HepG2 (cell line): Measurements from ENCODE around the gene SCGB3A2. TPM values are rescaled to one million over a fixed set of nuclear protein-coding genes. Genes with fewer than 3 reads are reported as not detected.

Experiments
- ATAC-seq: fragments of 200-7000 bp; cut with Tn5 transposase; 3 replicates; pipeline ENCODE4 v1.9.1; 2020; ENCODE audit warnings: mild to moderate bottlenecking, moderate library complexity
- BruUV-seq: library from RNA; stranded (reverse); fragments of 400-500 nt; replicated peaks from 2 replicates; lab custom pipeline; 2021; lab: Mats Ljungman, UMichigan
- CTCF ChIA-PET: fragments of 300-600 bp; formaldehyde crosslinking; extraction: SDS; loops from one replicate; lab custom pipeline; 2021; ENCODE audit warnings: low total read pairs, inconsistent platforms, low intra/inter-chr PET ratio; lab: Yijun Ruan, JAX
- POLR2A ChIA-PET: fragments of 350-600 bp; sonication (Branson Sonifier 250); formaldehyde crosslinking; loops from one replicate; lab custom pipeline; 2020; ENCODE audit warnings: antibody characterized with exemption, inconsistent platforms; lab: Yijun Ruan, JAX
- DNase-seq: peaks from one replicate; pipeline ENCODE4 v3.0.0-alpha.2; 2015; ENCODE audit warnings: low spot score
- FAIRE-seq: peaks from 3 replicates; lab custom pipeline; 2011; peaks lifted over from hg19 to GRCh38; lab: Jason Lieb, UNC
- H2AFZ ChIP-seq: one replicate; pipeline ENCODE4 v1.6.1; 2011; ENCODE audit warnings: low read length, inconsistent platforms
- H3K27ac ChIP-seq: fragments of 300-600 bp; 3 replicates; pipeline ENCODE4 v1.8.0; 2011; ENCODE audit warnings: mixed run types, mild to moderate bottlenecking, mixed read lengths, low read length, inconsistent platforms; ENCODE audit not compliant: insufficient read depth; ENCODE audit errors: extremely low read length
- H3K27me3 ChIP-seq, 2 experiments: fragments of 200-600 bp in 1 of 2; 2 replicates in 1 of 2; 3 replicates in 1 of 2; pipeline versions ENCODE4 v1.6.0 to v1.8.0; 2011; ENCODE audit warnings: low read length in 2 of 2, mild to moderate bottlenecking in 2 of 2, moderate library complexity in 2 of 2, inconsistent platforms in 1 of 2; ENCODE audit not compliant: insufficient read depth in 2 of 2, control insufficient read depth in 1 of 2
- H3K36me3 ChIP-seq, 2 experiments: fragments of 200-600 bp in 1 of 2; replicated peaks in 1 of 2; 2 replicates in 1 of 2; 3 replicates in 1 of 2; pipeline versions ENCODE4 v1.5.1 to v1.8.0; 2011; ENCODE audit warnings: low read length in 2 of 2, inconsistent platforms in 1 of 2; ENCODE audit not compliant: insufficient read depth in 2 of 2, control insufficient read depth in 1 of 2
- H3K4me1 ChIP-seq: 2 replicates; pipeline ENCODE4 v1.5.1; 2012; ENCODE audit warnings: low read length, inconsistent platforms; ENCODE audit not compliant: insufficient read depth
- H3K4me2 ChIP-seq: 2 replicates; pipeline ENCODE4 v1.6.0; 2011; ENCODE audit warnings: low read depth, low read length, inconsistent platforms
- H3K4me3 ChIP-seq, 3 experiments: fragments of 200-600 bp in 1 of 3; sonication (generic), shearing (Covaris generic) in 1 of 3; replicated peaks in 1 of 3; 2 replicates each; pipeline ENCODE4 v1.5.1; 2011 to 2016; ENCODE audit warnings: low read length in 3 of 3, inconsistent platforms in 2 of 3, low read depth in 2 of 3, mild to moderate bottlenecking in 2 of 3, control low read depth in 1 of 3, mixed read lengths in 1 of 3; ENCODE audit not compliant: insufficient read depth in 1 of 3
- H3K79me2 ChIP-seq: one replicate; pipeline ENCODE4 v1.6.1; 2011; ENCODE audit warnings: low read length, inconsistent platforms; ENCODE audit not compliant: insufficient read depth
- H3K9ac ChIP-seq: 2 replicates; pipeline ENCODE4 v1.6.0; 2011; ENCODE audit warnings: mild to moderate bottlenecking, low read depth, low read length, inconsistent platforms; ENCODE audit not compliant: insufficient read depth
- H3K9me3 ChIP-seq: 2 replicates; pipeline ENCODE4 v1.5.1; 2012; ENCODE audit warnings: mild to moderate bottlenecking, low read length
- H4K20me1 ChIP-seq: 2 replicates; pipeline ENCODE4 v1.6.0; 2011; ENCODE audit warnings: inconsistent platforms, mild to moderate bottlenecking, low read length, moderate library complexity; ENCODE audit not compliant: insufficient read depth
- IRF2 ChIP-seq: IDR thresholded peaks from 2 replicates; pipeline ENCODE4 v1.6.1; 2018; ENCODE audit warnings: missing genetic modification reagents, missing compliant biosample characterization
- NCOR1 ChIP-seq: fragments of 200-600 bp; sonication (generic); IDR thresholded peaks from 2 replicates; pipeline ENCODE4 v1.7.0; 2017; ENCODE audit warnings: antibody characterized with exemption, low read length, borderline replicate concordance
- PCBP2 ChIP-seq: fragments of 200-400 bp; formaldehyde crosslinking; optimal IDR thresholded peaks from 2 replicates; pipeline ENCODE3; 2018; ENCODE audit warnings: low read length, low read depth; ENCODE audit not compliant: poor library complexity, severe bottlenecking
- TEAD3 ChIP-seq: optimal IDR thresholded peaks from 2 replicates; pipeline ENCODE3; 2016; ENCODE audit warnings: borderline replicate concordance
- U2AF2 ChIP-seq: fragments of 200-400 bp; formaldehyde crosslinking; IDR thresholded peaks from 2 replicates; pipeline ENCODE4 v1.6.1; 2017; ENCODE audit warnings: low read depth, mild to moderate bottlenecking, low read length
- ZNF234 ChIP-seq: sonication (generic); formaldehyde crosslinking; conservative IDR thresholded peaks from 2 replicates; pipeline ENCODE4 v1.5.1; 2020; ENCODE audit warnings: mild to moderate bottlenecking, missing genetic modification reagents
- ZNF510 ChIP-seq: sonication (generic); formaldehyde crosslinking; IDR thresholded peaks from 2 replicates; pipeline ENCODE4 v1.4.0; 2020; ENCODE audit warnings: low read depth, mild to moderate bottlenecking, missing genetic modification reagents
- ZNF788 ChIP-seq: sonication (generic); formaldehyde crosslinking; IDR thresholded peaks from 2 replicates; pipeline ENCODE4 v1.5.0; 2020; ENCODE audit warnings: mild to moderate bottlenecking, missing genetic modification reagents, borderline replicate concordance
- WGBS: methylation state at CpG from one replicate; pipeline ENCODE4 v1.1.6; 2017; ENCODE audit warnings: low lambda C conversion rate; 5-methylcytosine and 5-hydroxymethylcytosine counted together
- in situ Hi-C: cut with HindIII; loops from 2 replicates; pipeline ENCODE4 v1.10.0; 2017; ENCODE audit warnings: low pct_unique_long_range_greater_than_20kb; ENCODE audit not compliant: extremely low pct_ligation_motif_present
- intact Hi-C: fragments of 100-400 bp; cut with micrococcal nuclease; formaldehyde crosslinking; loops from one replicate; pipeline ENCODE4 v1.10.0; 2022; ENCODE audit not compliant: unreplicated experiment
- polyA plus RNA-seq, 8 experiments: library from polyadenylated mRNA; depleted of rRNA in 3 of 8; stranded (reverse) in 7 of 8; unstranded in 1 of 8; fragments of >200 nt; fragmentation: Illumina TruSeq in 4 of 8; extraction: Trizol in 4 of 8; gene quantifications; 2 replicates each; pipeline versions ENCODE4 v1.2.1 to v1.2.3, GENCODE V29; 2011 to 2016; ENCODE audit warnings: low read depth in 4 of 8, missing spikeins in 1 of 8, mixed read lengths in 1 of 8; ENCODE audit not compliant: insufficient read depth in 1 of 8
- total RNA-seq, 5 experiments: library from RNA; depleted of rRNA; stranded (reverse); fragments of >200 nt; fragmentation: Illumina TruSeq; extraction: Trizol; gene quantifications; 2 replicates each; pipeline ENCODE4 v1.2.3, GENCODE V29; 2016; ENCODE audit warnings: low read depth in 1 of 5
- TF ChIP-seq, protein P1 (sequence below): sonication (generic); formaldehyde crosslinking; IDR thresholded peaks from 2 replicates; pipeline ENCODE4 v1.4.0; 2020; ENCODE audit warnings: missing genetic modification reagents
- TF ChIP-seq, protein P2 (sequence below): sonication (generic); formaldehyde crosslinking; IDR thresholded peaks from 2 replicates; pipeline ENCODE4 v1.4.0; 2020; ENCODE audit warnings: mild to moderate bottlenecking, missing genetic modification reagents
- TF ChIP-seq, protein P3 (sequence below): sonication (generic); formaldehyde crosslinking; IDR thresholded peaks from 2 replicates; pipeline ENCODE4 v1.5.0; 2020; ENCODE audit warnings: mild to moderate bottlenecking, missing genetic modification reagents

The SCGB3A2 gene
- total and polyA plus RNA-seq, 2 of the 13 experiments (the other 11 are each of a cell fraction or from before 2014, with no cell fraction given) = not detected

DNA sequence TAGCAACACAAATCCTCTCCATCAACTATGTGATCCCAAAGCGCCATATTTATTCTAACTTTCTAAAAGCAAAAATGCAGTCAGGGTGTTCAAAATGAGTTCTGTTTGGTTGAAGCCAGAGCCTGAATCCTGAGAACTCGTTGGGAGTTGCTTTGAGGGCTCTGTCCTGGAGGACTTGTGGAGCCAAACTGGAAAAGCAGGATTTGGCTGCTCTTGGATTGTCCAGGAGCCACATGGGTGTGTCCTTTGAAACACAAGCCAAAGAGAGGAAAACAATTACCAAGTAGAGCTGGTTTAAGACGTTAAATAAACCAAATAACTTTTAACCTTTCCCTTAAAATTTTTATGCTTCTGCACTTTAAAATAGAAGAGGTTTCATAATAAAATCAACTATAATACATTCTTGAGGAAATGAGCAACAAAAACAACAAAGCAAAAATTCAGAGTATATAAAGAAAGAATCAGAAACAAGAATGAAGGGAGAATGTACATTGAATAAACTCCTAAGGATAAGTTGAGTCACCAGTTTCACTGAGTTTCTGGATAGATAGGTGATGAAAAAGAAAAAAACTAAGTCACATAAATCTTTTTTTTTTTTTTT, 14.3 kb downstream of the SCGB3A2 start:
- H3K4me2 ChIP-seq = no peak overlapping the region
- no peaks in the 10 kb centered on the region for H3K36me3 ChIP-seq
- H3K27me3 ChIP-seq = no peaks in the 10 kb centered on the region
- CTCF ChIA-PET = no interaction called here
- no peaks in the 10 kb centered on the region for H3K4me1 ChIP-seq
- no peaks in the 10 kb centered on the region for H3K9me3 ChIP-seq
- DNase-seq = no peak
- FAIRE-seq = no peak
- H2AFZ ChIP-seq = no peak overlapping the region
- no peaks in the 10 kb centered on the region for H4K20me1 ChIP-seq
- intact Hi-C loops = no loop called here
- in situ Hi-C loops = no loop called here
- ATAC-seq = no peak
- no peak overlapping the region for H3K4me3 ChIP-seq
- POLR2A ChIA-PET = no interaction called here
- BruUV-seq = no TSS peak
- H3K27ac ChIP-seq = no peak overlapping the region
- H3K9ac ChIP-seq = no peak overlapping the region
- H3K79me2 ChIP-seq = no peaks in the 10 kb centered on the region
- 32% methylated on average over 3 of the region's 3 CpGs for WGBS
- TF ChIP-seq, protein P1, sequence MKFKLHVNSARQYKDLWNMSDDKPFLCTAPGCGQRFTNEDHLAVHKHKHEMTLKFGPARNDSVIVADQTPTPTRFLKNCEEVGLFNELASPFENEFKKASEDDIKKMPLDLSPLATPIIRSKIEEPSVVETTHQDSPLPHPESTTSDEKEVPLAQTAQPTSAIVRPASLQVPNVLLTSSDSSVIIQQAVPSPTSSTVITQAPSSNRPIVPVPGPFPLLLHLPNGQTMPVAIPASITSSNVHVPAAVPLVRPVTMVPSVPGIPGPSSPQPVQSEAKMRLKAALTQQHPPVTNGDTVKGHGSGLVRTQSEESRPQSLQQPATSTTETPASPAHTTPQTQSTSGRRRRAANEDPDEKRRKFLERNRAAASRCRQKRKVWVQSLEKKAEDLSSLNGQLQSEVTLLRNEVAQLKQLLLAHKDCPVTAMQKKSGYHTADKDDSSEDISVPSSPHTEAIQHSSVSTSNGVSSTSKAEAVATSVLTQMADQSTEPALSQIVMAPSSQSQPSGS (CRISPR knock-in tag) = no peak
- no peak for TF ChIP-seq ZNF788 (CRISPR knock-in tag)
- TF ChIP-seq, protein P2, sequence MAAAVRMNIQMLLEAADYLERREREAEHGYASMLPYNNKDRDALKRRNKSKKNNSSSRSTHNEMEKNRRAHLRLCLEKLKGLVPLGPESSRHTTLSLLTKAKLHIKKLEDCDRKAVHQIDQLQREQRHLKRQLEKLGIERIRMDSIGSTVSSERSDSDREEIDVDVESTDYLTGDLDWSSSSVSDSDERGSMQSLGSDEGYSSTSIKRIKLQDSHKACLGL (CRISPR knock-in tag) = no peak
- no peak for TF ChIP-seq TEAD3 (CRISPR knock-in tag)
- no peak for TF ChIP-seq IRF2
- TF ChIP-seq ZNF234 = no peak
- TF ChIP-seq U2AF2 = no peak
- no peak for TF ChIP-seq NCOR1
- TF ChIP-seq, protein P3, sequence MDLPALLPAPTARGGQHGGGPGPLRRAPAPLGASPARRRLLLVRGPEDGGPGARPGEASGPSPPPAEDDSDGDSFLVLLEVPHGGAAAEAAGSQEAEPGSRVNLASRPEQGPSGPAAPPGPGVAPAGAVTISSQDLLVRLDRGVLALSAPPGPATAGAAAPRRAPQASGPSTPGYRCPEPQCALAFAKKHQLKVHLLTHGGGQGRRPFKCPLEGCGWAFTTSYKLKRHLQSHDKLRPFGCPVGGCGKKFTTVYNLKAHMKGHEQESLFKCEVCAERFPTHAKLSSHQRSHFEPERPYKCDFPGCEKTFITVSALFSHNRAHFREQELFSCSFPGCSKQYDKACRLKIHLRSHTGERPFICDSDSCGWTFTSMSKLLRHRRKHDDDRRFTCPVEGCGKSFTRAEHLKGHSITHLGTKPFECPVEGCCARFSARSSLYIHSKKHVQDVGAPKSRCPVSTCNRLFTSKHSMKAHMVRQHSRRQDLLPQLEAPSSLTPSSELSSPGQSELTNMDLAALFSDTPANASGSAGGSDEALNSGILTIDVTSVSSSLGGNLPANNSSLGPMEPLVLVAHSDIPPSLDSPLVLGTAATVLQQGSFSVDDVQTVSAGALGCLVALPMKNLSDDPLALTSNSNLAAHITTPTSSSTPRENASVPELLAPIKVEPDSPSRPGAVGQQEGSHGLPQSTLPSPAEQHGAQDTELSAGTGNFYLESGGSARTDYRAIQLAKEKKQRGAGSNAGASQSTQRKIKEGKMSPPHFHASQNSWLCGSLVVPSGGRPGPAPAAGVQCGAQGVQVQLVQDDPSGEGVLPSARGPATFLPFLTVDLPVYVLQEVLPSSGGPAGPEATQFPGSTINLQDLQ (CRISPR knock-in tag) = no peak
- no peak for TF ChIP-seq PCBP2
- no peak for TF ChIP-seq ZNF510 (CRISPR knock-in tag)
